H1 (cell line): ENCODE data around the gene LAMB1. TPM values are rescaled to one million over a fixed set of nuclear protein-coding genes. Genes with fewer than 3 reads are reported as not detected.

Experiments
- CTCF ChIA-PET: fragments of 300-600 bp; sonication (Branson Sonifier 250); formaldehyde crosslinking; loops from one replicate; lab custom pipeline; 2021; ENCODE audit not compliant: partially characterized antibody; lab: Charles Lee
- POLR2A ChIA-PET: fragments of 300-600 bp; sonication (Branson Sonifier 250); formaldehyde crosslinking; loops from one replicate; lab custom pipeline; 2021; ENCODE audit warnings: inconsistent platforms; ENCODE audit not compliant: partially characterized antibody; lab: Charles Lee
- DNase-seq, 2 experiments: peaks; one replicate each; pipeline versions ENCODE4 v3.0.0 to v3.0.0-alpha.2; 2010 to 2022; ENCODE audit warnings: low spot score in 2 of 2, low read depth in 1 of 2, mixed read lengths in 1 of 2
- FAIRE-seq: peaks from 2 replicates; lab custom pipeline; 2011; peaks lifted over from hg19 to GRCh38; lab: Jason Lieb, UNC
- H2AFZ ChIP-seq: 2 replicates; pipeline ENCODE4 v1.8.1; 2012; ENCODE audit warnings: low read length, inconsistent platforms
- H2AK5ac ChIP-seq: 2 replicates; pipeline ENCODE4 v1.6.1; 2013; ENCODE audit warnings: low read depth, low read length
- H2BK120ac ChIP-seq: replicated peaks from 2 replicates; pipeline ENCODE3; 2013; ENCODE audit warnings: low read depth, low read length, inconsistent platforms
- H2BK12ac ChIP-seq: 2 replicates; pipeline ENCODE4 v1.6.1; 2013; ENCODE audit warnings: low read depth, low read length
- H2BK15ac ChIP-seq: 2 replicates; pipeline ENCODE4 v1.6.1; 2013; ENCODE audit warnings: low read length
- H2BK20ac ChIP-seq: 2 replicates; pipeline ENCODE4 v1.6.1; 2013; ENCODE audit warnings: low read length
- H2BK5ac ChIP-seq: 2 replicates; pipeline ENCODE4 v1.6.1; 2013; ENCODE audit warnings: low read depth, low read length
- H3K14ac ChIP-seq: 2 replicates; pipeline ENCODE4 v1.6.1; 2013; ENCODE audit warnings: inconsistent platforms; ENCODE audit not compliant: insufficient read length
- H3K18ac ChIP-seq: 2 replicates; pipeline ENCODE4 v1.6.1; 2013; ENCODE audit warnings: low read length; ENCODE audit errors: extremely low read depth
- H3K23ac ChIP-seq: 2 replicates; pipeline ENCODE4 v1.6.1; 2013; ENCODE audit warnings: inconsistent platforms; ENCODE audit not compliant: insufficient read length
- H3K23me2 ChIP-seq: 2 replicates; pipeline ENCODE4 v1.6.1; 2013; ENCODE audit warnings: low read depth, low read length
- H3K27ac ChIP-seq: 2 replicates; pipeline ENCODE4 v1.6.1; 2011; ENCODE audit warnings: low read depth, low read length, inconsistent platforms
- H3K27me3 ChIP-seq, 4 experiments: replicated peaks in 1 of 4; 1 replicate in 1 of 4; 2 replicates in 3 of 4; pipeline versions ENCODE4 v1.6.1 to v1.8.1; 2011 to 2013; ENCODE audit warnings: low read length in 3 of 4, mild to moderate bottlenecking in 3 of 4, inconsistent platforms in 2 of 4, mixed read lengths in 2 of 4, moderate library complexity in 1 of 4; ENCODE audit not compliant: control insufficient read depth in 3 of 4, insufficient read depth in 3 of 4; ENCODE audit errors: extremely low read depth in 1 of 4
- H3K36me3 ChIP-seq, 4 experiments: 2 replicates each; pipeline versions ENCODE4 v1.6.1 to v1.8.1; 2011 to 2013; ENCODE audit warnings: mild to moderate bottlenecking in 4 of 4, low read length in 3 of 4, moderate library complexity in 2 of 4, control low read depth in 1 of 4, inconsistent platforms in 1 of 4; ENCODE audit not compliant: insufficient read depth in 4 of 4, control insufficient read depth in 2 of 4
- H3K4ac ChIP-seq: replicated peaks from 2 replicates; pipeline ENCODE3; 2013; ENCODE audit warnings: low read length, low read depth, mixed read lengths, inconsistent platforms; ENCODE audit not compliant: insufficient read length
- H3K4me1 ChIP-seq, 4 experiments: replicated peaks in 1 of 4; 1 replicate in 1 of 4; 2 replicates in 3 of 4; pipeline versions ENCODE4 v1.6.1 to v1.8.1; 2011 to 2013; ENCODE audit warnings: low read length in 3 of 4, inconsistent platforms in 2 of 4, mixed read lengths in 1 of 4; ENCODE audit not compliant: insufficient read depth in 4 of 4, control insufficient read depth in 3 of 4
- H3K4me2 ChIP-seq, 2 experiments: 2 replicates each; pipeline versions ENCODE4 v1.6.1 to v1.8.1; 2011 to 2013; ENCODE audit warnings: low read depth in 2 of 2, low read length in 2 of 2, control low read depth in 1 of 2, inconsistent platforms in 1 of 2, mild to moderate bottlenecking in 1 of 2; ENCODE audit not compliant: insufficient read depth in 1 of 2
- H3K4me3 ChIP-seq, 4 experiments: fragments of 200-600, 300-600 bp in 1 of 4; sonication (generic), shearing (Covaris generic), sonication (Bioruptor Twin) in 1 of 4; 2 replicates each; pipeline versions ENCODE4 v1.5.1 to v1.8.1; 2011 to 2016; ENCODE audit warnings: low read length in 4 of 4, low read depth in 3 of 4, control low read depth in 2 of 4, inconsistent platforms in 2 of 4, mild to moderate bottlenecking in 2 of 4, mixed read lengths in 1 of 4, moderate library complexity in 1 of 4; ENCODE audit not compliant: insufficient read depth in 2 of 4; ENCODE audit errors: extremely low read depth in 1 of 4
- H3K56ac ChIP-seq: replicated peaks from 2 replicates; pipeline ENCODE3; 2013; ENCODE audit warnings: low read depth, mild to moderate bottlenecking, mixed read lengths, low read length, inconsistent platforms; ENCODE audit not compliant: insufficient read length
- H3K79me1 ChIP-seq: 2 replicates; pipeline ENCODE4 v1.6.1; 2013; ENCODE audit warnings: low read depth, low read length, control low read depth
- H3K79me2 ChIP-seq, 2 experiments: 2 replicates each; pipeline versions ENCODE4 v1.6.1 to v1.8.1; 2012 to 2013; ENCODE audit warnings: low read length in 2 of 2, mild to moderate bottlenecking in 2 of 2, inconsistent platforms in 1 of 2; ENCODE audit not compliant: insufficient read depth in 2 of 2, control insufficient read depth in 1 of 2
- H3K9ac ChIP-seq, 4 experiments: replicated peaks in 1 of 4; 1 replicate in 1 of 4; 2 replicates in 3 of 4; pipeline versions ENCODE4 v1.6.1 to v1.8.1; 2011 to 2013; ENCODE audit warnings: low read depth in 3 of 4, low read length in 3 of 4, control low read depth in 2 of 4, mild to moderate bottlenecking in 2 of 4, moderate library complexity in 2 of 4, inconsistent platforms in 1 of 4; ENCODE audit errors: extremely low read depth in 1 of 4
- H3K9me3 ChIP-seq, 2 experiments: 2 replicates each; pipeline versions ENCODE4 v1.6.1 to v1.8.1; 2012 to 2013; ENCODE audit warnings: mild to moderate bottlenecking in 2 of 2, moderate library complexity in 2 of 2, control low read depth in 1 of 2, inconsistent platforms in 1 of 2, low read depth in 1 of 2, low read length in 1 of 2, mixed read lengths in 1 of 2; ENCODE audit not compliant: insufficient read depth in 2 of 2
- H4K20me1 ChIP-seq, 2 experiments: replicated peaks in 1 of 2; 2 replicates each; pipeline versions ENCODE3 to v1.8.1; 2011 to 2013; ENCODE audit warnings: inconsistent platforms in 2 of 2, low read length in 2 of 2, mild to moderate bottlenecking in 1 of 2; ENCODE audit not compliant: insufficient read depth in 2 of 2, control insufficient read depth in 1 of 2
- H4K5ac ChIP-seq: 2 replicates; pipeline ENCODE4 v1.6.1; 2013; ENCODE audit warnings: low read length, low read depth, mixed read lengths, inconsistent platforms; ENCODE audit not compliant: insufficient read length
- H4K8ac ChIP-seq: 2 replicates; pipeline ENCODE4 v1.8.0; 2013; ENCODE audit warnings: mild to moderate bottlenecking, moderate library complexity, low read length, inconsistent platforms; ENCODE audit not compliant: insufficient read depth; ENCODE audit errors: extremely low read depth
- H4K91ac ChIP-seq: replicated peaks from 2 replicates; pipeline ENCODE3; 2013; ENCODE audit warnings: low read length, mixed read lengths, inconsistent platforms; ENCODE audit not compliant: insufficient read length
- WGBS, 2 experiments: shearing (Covaris generic) in 1 of 2; methylation state at CpG; one replicate each; pipeline versions ENCODE4 v1.1.6 to v1.1.7; 2013 to 2015; ENCODE audit warnings: low lambda C conversion rate in 2 of 2, mixed read lengths in 2 of 2, inconsistent platforms in 1 of 2, low coverage in 1 of 2, missing lambda C conversion rate in 1 of 2; ENCODE audit not compliant: insufficient replicate concordance in 2 of 2, insufficient coverage in 1 of 2, insufficient read length in 1 of 2; ENCODE audit errors: extremely low coverage in 1 of 2, missing lambda C conversion rate in 1 of 2; 5-methylcytosine and 5-hydroxymethylcytosine counted together
- polyA plus RNA-seq, 7 experiments: library from polyadenylated mRNA; depleted of rRNA in 3 of 7; stranded (reverse) in 5 of 7; unstranded in 2 of 7; fragments of >200 nt in 5 of 7; fragments of 200-250 nt in 2 of 7; gene quantifications; 1 replicate in 5 of 7; 2 replicates in 1 of 7; 4 replicates in 1 of 7; pipeline versions ENCODE4 v1.2.1 to v1.2.3, GENCODE V29; 2011 to 2013; ENCODE audit warnings: missing spikeins in 2 of 7, mixed read lengths in 2 of 7
- total RNA-seq: library from RNA; stranded (reverse); fragmentation: NEBNext Ultra II Directional; extraction: Animal tissue kit (Norgen Biotek cat#: 25700); gene quantifications from 2 replicates; pipeline ENCODE4 v1.2.1, GENCODE V29; 2021

The LAMB1 gene
- total and polyA plus RNA-seq, 2 of the 8 experiments (the other 6 are each of a cell fraction or from before 2014, with no cell fraction given) = 31.9 to 38.5 TPM

DNA sequence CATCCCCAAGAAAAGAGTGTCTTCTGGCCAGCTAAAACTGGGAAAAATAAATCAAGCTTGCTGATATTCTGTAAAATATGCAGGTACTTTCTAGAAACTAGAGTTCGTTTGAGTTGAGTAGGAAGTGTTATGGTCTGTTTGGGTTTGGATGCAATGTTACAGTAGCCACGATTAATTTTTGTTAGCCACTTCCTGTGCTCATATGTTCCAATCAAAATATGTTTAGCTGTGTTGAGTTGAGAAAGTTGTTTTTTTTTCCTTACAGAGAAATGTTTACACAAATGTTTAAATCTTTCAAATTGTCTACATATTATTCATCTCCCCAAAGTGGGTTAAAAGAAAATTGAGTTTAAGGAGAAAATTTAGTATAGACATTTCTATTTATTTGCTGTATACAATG, 11.3 kb upstream of the LAMB1 start:
- DNase-seq = no peak
- no peak overlapping the region for H3K56ac ChIP-seq
- H4K20me1 ChIP-seq = no peaks in the 10 kb centered on the region
- H3K9me3 ChIP-seq = no peaks in the 10 kb centered on the region
- H2BK15ac ChIP-seq = no peak overlapping the region
- H4K5ac ChIP-seq = no peak overlapping the region
- no peak overlapping the region for H2BK120ac ChIP-seq
- H3K27me3 ChIP-seq = no peaks in the 10 kb centered on the region
- no peak overlapping the region for H3K23ac ChIP-seq
- H2BK20ac ChIP-seq = no peak overlapping the region
- H3K4me3 ChIP-seq = no peak overlapping the region
- no peak overlapping the region for H3K4me2 ChIP-seq
- H3K9ac ChIP-seq = no peak overlapping the region
- CTCF ChIA-PET = interaction anchor here (0.6 to 8.0 kb wide), 4 partner anchors 11 to 41 kb away, joined by 3 to 86 read pairs (median 6); no protein-coding TSS in a partner anchor
- no peak overlapping the region for H3K18ac ChIP-seq
- no peak overlapping the region for H3K14ac ChIP-seq
- no peak overlapping the region for H2BK5ac ChIP-seq
- no peak overlapping the region for H2AK5ac ChIP-seq
- H3K4ac ChIP-seq = no peak overlapping the region
- no peak overlapping the region for H2AFZ ChIP-seq
- no peaks in the 10 kb centered on the region for H3K36me3 ChIP-seq
- WGBS, 2 experiments = 87% methylated on average over 2 of the region's 2 CpGs; no CpG with 5 or more reads in 1 of the 2 experiments
- POLR2A ChIA-PET = no interaction called here
- no peak overlapping the region for H3K27ac ChIP-seq
- H2BK12ac ChIP-seq = no peak overlapping the region
- no peaks in the 10 kb centered on the region for H3K23me2 ChIP-seq
- FAIRE-seq = no peak
- no peaks in the 10 kb centered on the region for H3K4me1 ChIP-seq
- H3K79me2 ChIP-seq = no peaks in the 10 kb centered on the region
- H4K91ac ChIP-seq = no peak overlapping the region
- H4K8ac ChIP-seq = no peak overlapping the region
- H3K79me1 ChIP-seq = no peaks in the 10 kb centered on the region
